Keratinocyte (primary cell): Measurements from ENCODE around the gene EIF1AX. TPM values are rescaled to one million over a fixed set of nuclear protein-coding genes. Genes with fewer than 3 reads are reported as not detected.

ENCODE experiments used
- DNase-seq: peaks from one replicate; pipeline ENCODE4 v3.0.0-alpha.2; 2011; ENCODE audit warnings: low read depth, missing footprints, low spot score
- FAIRE-seq: peaks from 2 replicates; lab custom pipeline; 2011; peaks lifted over from hg19 to GRCh38; lab: Jason Lieb, UNC
- H2AFZ ChIP-seq: 2 replicates; pipeline ENCODE4 v1.6.0; 2012; ENCODE audit warnings: low read length, control low read depth, inconsistent platforms; ENCODE audit not compliant: control insufficient read depth
- H3K27ac ChIP-seq: 2 replicates; pipeline ENCODE4 v1.5.1; 2011; ENCODE audit warnings: low read length; ENCODE audit not compliant: control insufficient read depth, insufficient read depth
- H3K27me3 ChIP-seq: 3 replicates; pipeline ENCODE4 v1.6.0; 2011; ENCODE audit warnings: low read length; ENCODE audit not compliant: control insufficient read depth, insufficient read depth; ENCODE audit errors: extremely low read depth
- H3K36me3 ChIP-seq, 2 experiments: 2 replicates in 1 of 2; 3 replicates in 1 of 2; pipeline ENCODE4 v1.5.1; 2011; ENCODE audit warnings: low read length in 2 of 2, mild to moderate bottlenecking in 1 of 2; ENCODE audit not compliant: control insufficient read depth in 2 of 2, insufficient read depth in 2 of 2; ENCODE audit errors: extremely low read depth in 1 of 2
- H3K4me1 ChIP-seq: 3 replicates; pipeline ENCODE4 v1.5.1; 2011; ENCODE audit warnings: low read length; ENCODE audit not compliant: control insufficient read depth, insufficient read depth; ENCODE audit errors: extremely low read depth
- H3K4me2 ChIP-seq: 3 replicates; pipeline ENCODE4 v1.6.0; 2011; ENCODE audit warnings: low read depth, low read length; ENCODE audit not compliant: control insufficient read depth, insufficient read depth; ENCODE audit errors: extremely low read depth
- H3K4me3 ChIP-seq, 3 experiments: fragments of 200-600 bp in 1 of 3; sonication (generic) in 1 of 3; 2 replicates in 2 of 3; 3 replicates in 1 of 3; pipeline ENCODE4 v1.5.1; 2011 to 2016; ENCODE audit warnings: low read length in 3 of 3, mild to moderate bottlenecking in 3 of 3, control low read depth in 2 of 3, inconsistent platforms in 1 of 3, low read depth in 1 of 3, mixed read lengths in 1 of 3, mixed run types in 1 of 3, moderate library complexity in 1 of 3; ENCODE audit not compliant: control insufficient read depth in 2 of 3, insufficient read depth in 2 of 3; ENCODE audit errors: extremely low read depth in 1 of 3
- H3K79me2 ChIP-seq: 2 replicates; pipeline ENCODE4 v1.6.0; 2012; ENCODE audit warnings: low read length; ENCODE audit not compliant: control insufficient read depth, insufficient read depth
- H3K9ac ChIP-seq: 3 replicates; pipeline ENCODE4 v1.6.0; 2011; ENCODE audit warnings: low read length; ENCODE audit not compliant: control insufficient read depth, insufficient read depth; ENCODE audit errors: extremely low read depth
- H3K9me1 ChIP-seq: 3 replicates; pipeline ENCODE4 v1.6.0; 2011; ENCODE audit warnings: low read length; ENCODE audit not compliant: control insufficient read depth, insufficient read depth; ENCODE audit errors: extremely low read depth
- H3K9me3 ChIP-seq: 2 replicates; pipeline ENCODE4 v1.5.1; 2012; ENCODE audit warnings: low read depth, low read length; ENCODE audit not compliant: control insufficient read depth
- H4K20me1 ChIP-seq: 3 replicates; pipeline ENCODE4 v1.6.0; 2011; ENCODE audit warnings: low read length; ENCODE audit not compliant: control insufficient read depth, insufficient read depth; ENCODE audit errors: extremely low read depth
- EZH2 ChIP-seq: IDR thresholded peaks from one replicate; pipeline ENCODE4 v1.6.1; 2012; ENCODE audit warnings: inconsistent platforms, mild to moderate bottlenecking, low read length, moderate library complexity
- dilution Hi-C: fragments of 300-500 bp; cut with MboI; formaldehyde crosslinking; loops from one replicate; pipeline ENCODE4 v1.7.0; 2020; ENCODE audit warnings: low sequenced_read_pairs; ENCODE audit not compliant: extremely low pct_ligation_motif_present
- polyA plus RNA-seq, 5 experiments: library from polyadenylated mRNA; depleted of rRNA in 3 of 5; stranded (reverse) in 3 of 5; stranded (forward) in 1 of 5; unstranded in 1 of 5; fragments of >200 nt; gene quantifications; 1 replicate in 1 of 5; 2 replicates in 3 of 5; 3 replicates in 1 of 5; pipeline versions ENCODE4 v1.2.1 to v1.2.3, GENCODE V29; 2011 to 2012; ENCODE audit warnings: missing spikeins in 2 of 5, low read depth in 1 of 5, low replicate concordance in 1 of 5
- TF ChIP-seq, protein P1 (sequence below), 3 experiments: IDR thresholded peaks in 1 of 3; conservative IDR thresholded peaks in 1 of 3; optimal IDR thresholded peaks in 1 of 3; 2 replicates in 2 of 3; 3 replicates in 1 of 3; pipeline versions ENCODE3 to v1.5.1; 2011; ENCODE audit warnings: low read length in 3 of 3, mild to moderate bottlenecking in 3 of 3, moderate library complexity in 2 of 3, control low read depth in 1 of 3, inconsistent platforms in 1 of 3; ENCODE audit not compliant: insufficient read depth in 2 of 3; ENCODE audit errors: extremely low read depth in 1 of 3

Gene EIF1AX
- polyA plus RNA-seq, 1 donor (not counting 4 experiments of a cell fraction or from before 2014, with no cell fraction given): 196 TPM

DNA sequence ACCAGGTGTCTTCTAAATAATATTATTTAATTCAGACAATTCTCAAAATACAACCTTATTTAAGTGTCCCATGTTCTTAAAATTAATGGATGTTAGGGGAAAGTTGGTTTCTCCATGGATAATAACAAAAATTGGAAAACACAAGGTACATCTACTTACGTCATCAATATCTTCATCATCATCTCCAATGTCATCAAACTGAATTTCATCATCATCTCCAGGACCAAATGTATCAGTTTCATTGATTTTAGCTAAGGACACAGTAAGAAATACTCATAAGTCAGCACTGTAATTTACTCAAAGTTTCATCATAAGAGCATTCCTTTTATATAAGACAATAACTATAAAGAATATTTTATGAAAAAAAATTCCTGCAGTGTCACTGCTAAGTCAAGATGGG is 11.3 kb downstream of the EIF1AX start:
- Histone ChIP-seq H4K20me1 (peaks cover 2% of the 10 kb centered on the region), H3K4me1 (peaks cover 4% of the 10 kb centered on the region), H2AFZ (no peak overlapping the region), H3K9me1 (no peaks in the 10 kb centered on the region), H3K4me2 (no peak overlapping the region), H3K9me3 (no peaks in the 10 kb centered on the region), H3K4me3 (no peak overlapping the region), H3K36me3 (peaks cover 8 to 33% of the 10 kb centered on the region in 2 experiments), H3K27ac (no peak overlapping the region), H3K9ac (no peak overlapping the region), H3K27me3 (no peaks in the 10 kb centered on the region), H3K79me2 (peaks cover 7% of the 10 kb centered on the region)
- FAIRE-seq: no peak
- no peak for DNase-seq
- TF ChIP-seq, protein P1, sequence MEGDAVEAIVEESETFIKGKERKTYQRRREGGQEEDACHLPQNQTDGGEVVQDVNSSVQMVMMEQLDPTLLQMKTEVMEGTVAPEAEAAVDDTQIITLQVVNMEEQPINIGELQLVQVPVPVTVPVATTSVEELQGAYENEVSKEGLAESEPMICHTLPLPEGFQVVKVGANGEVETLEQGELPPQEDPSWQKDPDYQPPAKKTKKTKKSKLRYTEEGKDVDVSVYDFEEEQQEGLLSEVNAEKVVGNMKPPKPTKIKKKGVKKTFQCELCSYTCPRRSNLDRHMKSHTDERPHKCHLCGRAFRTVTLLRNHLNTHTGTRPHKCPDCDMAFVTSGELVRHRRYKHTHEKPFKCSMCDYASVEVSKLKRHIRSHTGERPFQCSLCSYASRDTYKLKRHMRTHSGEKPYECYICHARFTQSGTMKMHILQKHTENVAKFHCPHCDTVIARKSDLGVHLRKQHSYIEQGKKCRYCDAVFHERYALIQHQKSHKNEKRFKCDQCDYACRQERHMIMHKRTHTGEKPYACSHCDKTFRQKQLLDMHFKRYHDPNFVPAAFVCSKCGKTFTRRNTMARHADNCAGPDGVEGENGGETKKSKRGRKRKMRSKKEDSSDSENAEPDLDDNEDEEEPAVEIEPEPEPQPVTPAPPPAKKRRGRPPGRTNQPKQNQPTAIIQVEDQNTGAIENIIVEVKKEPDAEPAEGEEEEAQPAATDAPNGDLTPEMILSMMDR (optimal IDR thresholded peaks at IDR 0.05 in 1 of 3, IDR thresholded peaks at IDR 0.05 in 1 of 3, conservative IDR thresholded peaks at IDR 0.05 in 1 of 3; ENCODE audit: extremely low read depth in 1 of 3, insufficient read depth in 2 of 3, low read length in 3 of 3): no peak
- TF ChIP-seq EZH2: no peak
- dilution Hi-C loops: no loop called here

DNA sequence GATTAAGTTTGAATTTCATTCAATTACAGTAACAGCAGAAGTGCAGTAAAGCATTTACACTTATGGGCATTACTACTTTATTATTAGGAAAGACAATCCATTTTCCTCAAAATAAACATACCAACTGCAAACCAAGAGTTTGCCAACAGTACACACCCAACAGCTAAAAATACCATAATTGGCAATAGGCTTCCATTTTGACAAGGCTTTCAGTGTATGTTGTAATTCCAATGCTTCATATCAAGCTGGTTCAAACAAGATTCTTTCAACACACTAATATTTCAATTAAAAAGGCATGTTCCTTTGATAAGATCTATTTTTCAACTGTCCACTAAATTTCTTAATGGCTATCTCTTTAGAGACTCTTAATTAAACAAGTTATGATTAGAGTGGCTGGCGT is 12.1 kb downstream of the EIF1AX start:
- TF ChIP-seq, protein P1 (optimal IDR thresholded peaks at IDR 0.05 in 1 of 3, IDR thresholded peaks at IDR 0.05 in 1 of 3, conservative IDR thresholded peaks at IDR 0.05 in 1 of 3; ENCODE audit: extremely low read depth in 1 of 3, insufficient read depth in 2 of 3, low read length in 3 of 3): no peak
- no peak for TF ChIP-seq EZH2
- H3K4me2 ChIP-seq: no peak overlapping the region
- no peaks in the 10 kb centered on the region for H3K27me3 ChIP-seq
- H4K20me1 ChIP-seq: peaks cover 2% of the 10 kb centered on the region
- no peaks in the 10 kb centered on the region for H3K9me3 ChIP-seq
- DNase-seq: no peak
- peaks cover 6 to 39% of the 10 kb centered on the region in 2 experiments for H3K36me3 ChIP-seq
- H3K27ac ChIP-seq: no peak overlapping the region
- H2AFZ ChIP-seq: no peak overlapping the region
- dilution Hi-C loops: no loop called here
- no peak for FAIRE-seq
- no peaks in the 10 kb centered on the region for H3K9me1 ChIP-seq
- peaks cover 4% of the 10 kb centered on the region for H3K4me1 ChIP-seq
- no peak overlapping the region for H3K4me3 ChIP-seq
- no peak overlapping the region for H3K9ac ChIP-seq
- peaks cover 4% of the 10 kb centered on the region for H3K79me2 ChIP-seq
